ENCODE data around the gene ZFYVE28.
"Not testable (repeated sequence)": the region's sequence is repeated elsewhere in the genome, so short reads cannot be mapped to it uniquely, and the experiment has no call there.

Gene ZFYVE28

DNA sequence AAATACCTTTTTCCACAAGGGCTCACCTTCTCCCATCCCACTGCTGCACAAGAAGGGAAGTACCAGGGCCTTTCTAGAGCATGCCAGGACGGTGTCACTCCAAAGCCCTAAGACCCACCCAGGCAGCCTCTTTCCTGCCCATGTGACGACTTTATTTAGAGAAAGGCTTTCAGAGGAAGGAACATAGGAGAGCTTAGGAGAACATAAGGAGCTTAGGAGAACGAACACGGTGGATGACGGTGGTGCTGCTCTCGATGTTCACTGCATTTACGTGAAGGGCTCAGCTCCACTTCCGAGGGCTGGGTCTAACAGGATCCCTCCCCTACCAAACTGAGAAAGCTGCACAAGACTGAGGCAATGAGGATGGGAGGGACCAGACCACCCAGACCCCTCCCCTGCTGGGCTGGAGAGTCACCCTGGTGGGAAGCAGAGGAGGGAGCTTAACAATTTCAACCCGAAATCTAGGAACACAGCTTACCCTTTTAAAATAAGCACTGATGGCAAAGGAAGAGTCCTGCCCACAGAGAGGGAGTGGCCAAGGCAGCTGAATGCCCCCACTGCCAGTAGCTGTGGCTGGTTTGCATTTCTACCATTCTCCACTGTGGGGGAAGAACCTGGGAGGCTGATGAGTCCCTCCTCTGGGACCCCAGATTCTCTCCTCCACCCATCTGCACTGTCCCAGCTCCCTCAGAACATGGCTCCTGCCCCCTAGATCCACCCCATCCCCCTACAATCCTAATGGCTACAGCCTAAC, 29.8 kb downstream of the ZFYVE28 start:
- no peak for DNase-seq

DNA sequence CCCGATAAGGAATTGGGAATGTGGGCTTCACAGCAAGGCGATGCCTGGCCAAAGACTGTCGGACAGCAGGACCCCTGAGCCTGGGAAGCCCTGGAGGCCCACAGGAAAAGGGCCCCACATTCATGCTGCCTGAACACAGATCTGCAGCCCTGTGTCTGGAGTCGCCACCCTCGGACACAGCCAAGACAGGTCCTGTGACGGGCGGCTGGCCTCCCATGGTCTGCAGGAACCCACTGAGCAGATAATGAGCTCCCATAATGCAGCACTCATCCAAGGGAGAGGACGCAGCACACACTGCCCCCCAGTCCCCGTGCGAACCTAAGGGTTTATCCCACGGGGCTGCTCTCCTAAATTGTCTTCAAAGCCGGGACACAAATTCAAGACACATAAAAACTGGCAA, 30.6 kb downstream of the ZFYVE28 start:
- DNase-seq: no peak

DNA sequence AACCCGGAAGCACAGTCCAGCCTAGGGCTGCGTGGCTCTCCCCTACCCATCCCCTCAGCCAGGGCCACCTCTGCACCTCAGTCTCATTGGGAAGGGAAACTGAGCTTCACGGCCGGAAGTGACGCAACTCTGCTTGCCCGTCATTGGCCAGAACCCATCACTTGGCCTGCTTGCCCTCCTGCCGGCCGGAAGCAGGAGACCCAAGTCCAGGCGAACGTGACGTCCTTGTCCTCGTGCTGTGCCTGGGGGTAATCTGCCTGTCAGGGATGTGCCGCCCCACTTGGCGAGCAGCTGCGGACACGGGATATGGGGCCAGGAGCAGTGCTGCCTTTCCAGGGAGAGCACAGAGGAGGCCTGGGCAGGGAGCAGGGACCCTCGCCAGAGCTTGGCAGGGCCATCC, 31.2 kb downstream of the ZFYVE28 start:
- no peak for DNase-seq

DNA sequence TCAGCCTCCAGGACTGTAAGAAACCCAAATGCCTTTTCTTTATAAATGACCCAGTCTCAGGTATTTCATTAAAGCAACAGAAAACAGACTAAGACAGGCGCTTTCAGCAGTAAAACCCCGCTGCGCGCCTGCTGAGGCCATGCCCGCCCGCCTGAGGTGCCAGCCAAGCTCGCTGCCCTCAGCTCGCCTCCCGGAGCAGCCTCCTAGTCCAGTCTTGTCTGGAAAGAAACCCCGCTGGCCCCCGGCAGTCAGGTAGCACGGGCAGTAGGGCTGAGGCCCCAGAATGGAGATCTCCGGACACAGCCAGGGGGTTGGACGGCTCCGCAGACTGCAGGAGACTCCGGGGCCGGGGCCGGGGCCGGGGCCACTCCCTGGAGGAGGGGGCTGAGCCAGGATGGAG, 31.7 kb downstream of the ZFYVE28 start:
- DNase-seq: no peak

DNA sequence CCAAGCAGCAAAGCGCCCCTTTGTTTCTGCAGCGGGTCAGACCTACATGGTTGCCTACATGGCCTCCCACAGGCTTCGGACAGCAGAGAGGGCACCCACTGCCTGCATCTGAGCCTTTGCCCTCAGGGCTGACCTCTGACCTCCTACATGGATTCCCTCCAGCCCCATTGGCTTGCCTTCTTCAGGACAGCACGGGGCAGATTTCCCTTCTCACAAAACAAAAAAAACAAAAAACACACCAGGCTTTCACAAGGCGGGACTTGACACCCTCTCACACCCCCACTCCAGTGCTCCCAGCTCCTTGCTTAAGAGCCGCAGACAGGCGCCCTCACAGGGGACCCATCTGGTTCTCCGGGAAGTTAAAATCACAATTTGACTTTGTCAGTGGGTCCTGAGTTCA, 32.9 kb downstream of the ZFYVE28 start:
- no peak for DNase-seq

DNA sequence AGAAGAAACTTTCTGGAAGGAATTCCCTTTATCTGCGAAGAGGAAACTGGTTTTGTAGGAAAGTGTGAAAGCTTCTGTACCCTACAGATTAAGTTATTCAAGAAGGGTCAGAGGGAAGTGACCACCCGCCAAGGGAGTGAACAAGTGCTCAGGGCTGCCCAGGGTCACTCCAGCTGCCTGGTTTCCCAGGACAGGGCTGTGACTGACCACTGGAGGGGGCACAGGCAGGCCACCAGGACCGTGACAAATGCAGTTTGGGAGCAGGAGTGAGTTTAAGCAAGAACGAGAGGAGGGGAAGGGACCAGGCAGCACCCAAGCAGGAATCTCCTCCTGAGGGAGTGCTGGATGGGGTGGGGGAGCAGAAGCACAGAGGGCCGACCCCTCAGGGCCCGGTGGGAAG, 34.2 kb downstream of the ZFYVE28 start:
- no peak for DNase-seq

DNA sequence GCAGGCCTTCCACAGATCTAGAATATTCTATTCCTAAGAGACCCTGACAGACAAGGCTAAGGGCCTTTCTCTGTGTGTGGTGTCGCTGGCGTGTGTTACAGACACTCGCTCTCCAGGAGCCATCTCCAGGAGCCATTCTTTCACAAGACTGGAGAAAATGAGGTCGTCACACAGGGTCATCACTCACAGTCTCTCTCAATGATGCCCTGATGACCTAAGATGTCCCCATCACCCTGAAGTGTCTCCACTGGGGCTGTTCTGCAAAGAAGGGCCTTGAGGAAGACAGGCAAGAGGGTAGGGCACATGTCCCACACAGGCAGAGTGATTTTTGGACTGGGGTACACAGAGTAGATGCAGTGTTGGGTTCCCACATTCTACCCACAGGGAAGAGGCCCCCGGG, 34.7 kb downstream of the ZFYVE28 start:
- DNase-seq: no peak

DNA sequence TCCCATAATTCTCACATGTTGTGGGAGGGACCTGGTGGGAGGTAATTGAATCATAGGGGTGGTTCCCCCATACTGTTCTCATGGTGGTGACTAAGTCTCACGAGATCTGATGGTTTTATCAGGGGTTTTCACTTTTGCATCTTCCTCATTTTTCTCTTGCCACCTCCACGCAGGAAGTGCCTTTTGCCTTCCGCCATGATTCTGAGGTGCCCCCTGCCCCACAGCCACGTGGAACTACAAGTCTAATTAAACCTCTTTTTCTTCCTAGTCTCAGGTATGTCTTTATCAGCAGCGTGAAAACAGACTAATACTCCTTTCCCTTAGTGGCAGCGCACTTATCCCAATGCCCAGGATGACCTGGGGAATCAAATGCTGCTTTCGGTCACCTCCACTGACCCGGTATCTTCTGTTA, 35.2 kb downstream of the ZFYVE28 start:
- DNase-seq: not testable (repeated sequence)

DNA sequence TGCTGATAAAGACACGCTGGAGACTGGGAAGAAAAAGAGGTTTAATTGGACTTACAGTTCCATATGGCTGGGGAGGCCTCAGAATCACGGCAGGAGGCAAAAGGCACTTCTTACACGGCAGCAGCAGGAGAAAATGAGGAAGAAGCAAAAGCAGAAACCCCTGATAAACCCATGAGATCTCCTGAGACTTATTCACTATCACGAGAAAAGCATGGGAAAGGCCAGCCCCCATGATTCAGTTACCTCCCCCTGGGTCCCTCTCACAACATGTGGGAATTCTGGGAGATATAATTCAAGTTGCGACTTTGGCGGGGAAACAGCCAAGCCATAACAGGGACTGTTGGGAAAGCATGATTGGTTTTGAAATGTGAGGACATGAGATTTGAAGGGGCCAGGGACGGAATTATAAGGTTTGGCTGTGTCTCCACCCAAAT, 35.7 kb downstream of the ZFYVE28 start:
- not testable (repeated sequence) for DNase-seq

DNA sequence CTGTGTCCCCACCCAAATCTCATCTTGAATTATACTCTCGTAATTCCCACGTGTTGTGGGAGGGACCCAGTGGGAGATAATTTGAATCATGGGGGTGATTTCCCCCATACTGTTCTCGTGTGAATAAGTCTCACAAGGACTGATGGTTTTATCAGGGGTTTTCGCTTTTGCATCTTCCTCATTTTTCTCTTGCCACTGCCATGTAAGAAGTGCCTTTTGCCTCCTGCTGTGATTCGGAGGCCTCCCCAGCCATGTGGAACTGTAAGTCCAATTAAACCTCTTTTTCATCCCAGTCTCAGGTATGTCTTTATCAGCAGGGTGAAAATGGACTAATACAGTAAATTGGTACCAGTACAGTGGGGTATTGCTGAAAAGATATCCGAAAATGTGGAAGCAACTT, 37.9 kb downstream of the ZFYVE28 start:
- DNase-seq: not testable (repeated sequence)

DNA sequence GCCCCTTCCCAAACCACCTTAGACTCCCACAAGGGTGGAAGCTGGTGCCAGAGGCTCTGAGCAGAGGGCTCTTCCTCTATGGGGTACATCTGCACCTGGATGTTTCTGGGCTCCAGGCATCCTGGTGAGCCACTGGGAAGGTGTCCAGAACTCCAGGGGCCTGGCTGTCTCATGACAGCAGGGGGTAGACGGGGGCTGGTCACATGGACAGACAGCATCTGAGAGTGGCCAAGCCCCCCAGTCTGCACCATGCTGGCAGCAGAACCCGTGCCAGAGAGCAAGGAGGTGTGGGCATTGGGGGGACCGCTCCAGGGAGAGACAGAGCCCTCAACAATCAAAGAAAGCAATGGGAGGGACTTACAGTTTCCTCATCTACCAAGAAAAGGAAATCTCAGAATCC, 39.5 kb downstream of the ZFYVE28 start:
- no peak for DNase-seq

DNA sequence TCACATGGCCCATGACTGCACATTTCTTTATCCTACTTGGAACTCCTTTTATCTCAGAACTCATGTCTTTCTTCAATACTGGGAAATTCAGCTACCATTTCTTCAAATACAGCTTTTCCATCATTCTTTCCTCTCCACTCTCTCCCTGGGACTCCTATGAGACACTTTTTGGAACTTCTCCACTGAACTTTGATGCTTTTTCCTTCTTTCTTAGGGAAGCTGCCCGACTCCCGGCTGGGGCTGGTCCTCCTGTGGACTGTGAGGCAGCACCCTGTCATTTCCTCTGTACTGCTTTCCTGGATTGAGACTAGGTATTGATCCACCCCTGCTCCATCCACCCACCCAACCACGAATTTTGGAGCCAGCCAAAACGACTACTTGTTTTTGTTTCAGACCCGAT, 40.0 kb downstream of the ZFYVE28 start:
- DNase-seq: no peak

DNA sequence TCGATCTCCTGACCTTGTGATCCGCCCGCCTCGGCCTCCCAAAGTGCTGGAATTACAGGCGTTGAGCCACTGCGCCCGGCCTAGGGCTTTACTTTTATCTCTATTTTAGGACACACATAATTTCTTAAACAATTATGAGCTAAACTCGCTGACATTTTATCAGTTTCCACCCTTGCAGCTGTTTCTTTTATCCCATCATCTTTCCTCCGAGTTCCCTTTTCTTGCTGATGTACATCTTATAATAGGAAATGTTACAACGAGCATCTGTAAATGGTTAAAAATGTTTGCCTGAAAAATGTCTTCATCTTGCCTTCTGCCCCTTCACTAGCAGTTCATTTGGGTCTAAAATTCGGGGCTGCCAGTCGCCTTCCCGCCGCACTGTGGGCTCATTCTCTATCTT, 41.2 kb downstream of the ZFYVE28 start:
- DNase-seq: no peak

DNA sequence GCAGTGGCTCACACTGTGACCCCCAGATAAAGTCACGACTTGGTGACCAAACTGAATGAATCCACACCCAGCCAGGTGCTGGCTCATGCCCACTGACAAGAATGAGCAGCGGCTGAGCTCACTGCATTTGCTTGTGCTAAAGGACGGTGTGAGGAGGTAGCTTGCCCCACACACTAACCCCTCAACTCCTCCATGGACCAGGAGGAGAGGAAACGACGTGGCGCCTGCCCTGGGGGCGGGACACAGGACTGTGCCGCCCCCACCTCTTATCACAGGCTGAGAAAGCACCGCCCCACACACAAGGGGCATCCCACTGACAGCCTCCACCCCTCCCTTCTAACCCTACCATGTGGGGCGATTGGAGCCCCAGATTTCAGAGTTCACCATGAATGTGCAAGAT, 43.0 kb downstream of the ZFYVE28 start:
- no peak for DNase-seq

DNA sequence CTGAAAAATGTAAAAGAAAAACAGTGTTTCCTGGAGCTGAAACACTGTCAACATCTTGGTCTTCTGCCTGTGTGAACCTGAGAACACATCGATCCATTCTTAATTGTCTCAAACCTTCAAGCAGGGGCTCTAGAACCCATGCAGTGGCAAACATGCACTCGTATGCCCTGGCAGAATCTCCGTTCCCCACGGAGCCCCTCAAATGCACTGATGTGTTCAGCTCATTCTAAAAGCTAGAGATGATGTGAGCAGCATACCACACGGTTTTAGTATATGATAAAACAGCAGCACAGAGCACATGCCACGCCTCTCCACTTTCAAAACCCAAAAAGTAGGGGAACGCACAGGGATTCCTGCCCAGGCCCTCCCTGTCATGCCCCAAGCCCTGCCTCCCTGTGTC, 44.9 kb downstream of the ZFYVE28 start:
- no peak for DNase-seq

DNA sequence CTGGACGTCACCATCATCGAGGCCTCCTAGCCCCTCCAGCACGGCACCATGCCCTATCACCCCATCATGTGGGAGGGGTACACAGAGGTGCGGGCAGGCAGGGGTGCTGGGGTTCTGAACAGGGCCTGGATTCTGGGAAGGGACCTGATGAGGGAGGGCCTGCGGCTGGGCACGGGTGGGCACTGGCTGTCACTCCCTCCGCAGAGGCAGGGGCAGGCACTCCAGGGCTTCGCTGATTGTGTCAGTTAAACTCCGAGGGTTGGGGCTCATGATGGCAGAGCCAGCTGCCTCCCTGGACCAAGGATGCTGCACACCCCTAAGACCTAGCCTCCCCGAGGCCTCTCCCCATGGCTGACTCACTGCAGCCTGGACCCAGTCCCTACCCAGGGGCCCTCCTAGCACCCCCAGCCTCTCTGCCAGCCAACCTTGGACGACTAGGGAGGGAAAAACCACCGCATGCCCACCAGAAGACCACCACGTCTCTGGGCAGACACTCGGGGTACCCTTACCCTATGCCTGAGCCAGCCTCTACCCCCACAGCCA, 45.9 kb downstream of the ZFYVE28 start:
- DNase-seq: no peak

DNA sequence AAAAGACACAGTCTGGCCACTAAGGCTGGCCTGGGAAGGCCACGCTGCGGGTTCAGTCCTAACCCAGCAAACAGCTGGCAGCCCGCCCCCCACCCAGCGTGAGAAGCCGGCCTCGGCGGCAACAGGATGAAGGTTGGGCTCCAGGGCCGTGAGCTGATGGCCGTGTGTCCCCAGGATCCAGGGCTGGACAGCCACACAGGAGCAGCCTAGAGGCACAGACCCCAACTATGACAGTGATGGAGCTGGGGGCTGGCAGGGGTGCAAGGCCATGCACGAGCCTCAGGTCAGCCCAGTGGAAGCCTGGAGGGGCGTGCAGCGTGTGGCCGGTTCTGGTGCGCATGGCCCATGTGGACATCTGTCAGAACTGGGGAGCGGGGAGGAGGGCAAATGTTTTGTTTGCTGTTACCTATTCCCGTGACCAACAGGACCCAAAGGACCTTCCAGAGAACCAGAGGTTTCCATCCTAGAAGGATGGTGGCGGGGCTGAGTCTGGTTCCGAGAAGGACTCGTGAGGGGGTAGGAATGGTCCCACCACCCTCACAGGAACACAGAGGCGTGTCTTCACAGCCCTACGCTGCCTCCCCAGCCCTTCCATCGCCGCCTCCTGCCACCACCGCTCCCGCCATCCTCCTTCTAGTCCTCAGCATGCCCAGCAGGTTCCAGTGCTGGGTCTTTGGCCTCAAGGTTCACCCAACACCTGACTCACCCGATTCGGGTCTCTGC, 46.5 kb downstream of the ZFYVE28 start:
- DNase-seq: no peak

DNA sequence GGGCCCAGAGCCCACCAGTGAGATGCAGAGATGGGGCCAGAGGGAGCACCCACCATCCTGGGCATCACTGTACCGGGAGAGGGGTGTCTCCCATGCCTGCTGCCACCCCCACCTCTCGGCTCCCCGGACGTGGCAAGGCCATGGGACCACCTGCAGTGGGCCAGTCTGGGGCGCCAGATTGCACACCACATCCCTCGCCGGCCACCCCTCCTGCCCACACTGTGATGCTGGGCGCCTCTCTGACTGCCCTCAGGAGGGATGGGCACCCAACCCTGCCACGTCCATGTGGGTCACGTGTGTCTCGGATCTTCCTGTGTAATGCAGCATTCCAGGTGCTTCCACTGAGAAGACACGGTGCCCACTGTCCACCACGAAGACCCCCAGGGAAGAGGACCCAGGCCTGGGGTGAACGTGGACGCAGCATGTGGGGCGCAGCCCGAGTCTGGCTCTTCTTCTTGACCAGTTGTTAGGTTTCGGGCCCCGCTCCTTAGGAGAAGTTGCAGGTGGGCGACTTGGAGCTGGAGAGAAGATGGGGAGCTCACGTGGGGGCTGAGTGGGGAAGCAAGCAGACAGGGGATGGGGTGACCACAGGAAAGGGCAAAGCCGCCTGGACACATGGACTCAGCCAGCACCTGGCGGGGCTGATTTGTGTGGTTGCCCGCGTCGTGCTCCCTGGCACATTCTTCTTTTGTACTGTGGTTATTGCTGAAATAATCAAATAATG, 47.7 kb downstream of the ZFYVE28 start:
- no peak for DNase-seq

DNA sequence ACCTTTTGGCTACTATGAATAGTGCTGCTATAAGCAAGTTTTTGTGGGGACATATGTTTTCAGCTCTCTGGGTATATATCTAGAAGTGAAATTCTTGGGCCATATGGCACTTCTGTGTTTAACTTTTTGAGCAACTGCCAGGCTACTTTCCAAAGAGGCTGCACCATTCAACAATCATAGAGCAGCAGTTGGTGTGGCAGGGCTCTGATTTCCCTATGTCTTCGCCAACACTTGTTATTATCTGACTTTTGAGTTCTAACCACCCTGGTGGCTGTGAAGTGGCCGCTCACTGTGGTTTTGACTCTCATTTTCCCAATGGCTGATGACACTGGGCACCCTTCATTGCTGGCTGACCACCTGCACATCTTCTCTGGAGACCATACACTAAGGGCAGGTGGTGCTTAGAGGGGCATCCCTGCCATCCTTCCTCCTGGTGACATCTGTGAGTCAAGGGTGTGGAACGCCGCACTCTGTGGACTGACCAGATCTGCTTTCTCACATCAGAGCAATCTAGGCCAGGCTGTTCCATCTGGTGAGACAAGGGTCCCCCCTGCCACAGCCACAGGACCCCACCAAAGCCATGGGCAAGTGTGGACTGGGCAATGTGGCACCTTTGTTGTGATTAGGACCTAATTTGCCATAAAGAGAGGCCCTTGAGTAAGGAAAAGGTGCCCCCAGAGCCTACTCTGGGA, 49.6 kb downstream of the ZFYVE28 start:
- DNase-seq: no peak

DNA sequence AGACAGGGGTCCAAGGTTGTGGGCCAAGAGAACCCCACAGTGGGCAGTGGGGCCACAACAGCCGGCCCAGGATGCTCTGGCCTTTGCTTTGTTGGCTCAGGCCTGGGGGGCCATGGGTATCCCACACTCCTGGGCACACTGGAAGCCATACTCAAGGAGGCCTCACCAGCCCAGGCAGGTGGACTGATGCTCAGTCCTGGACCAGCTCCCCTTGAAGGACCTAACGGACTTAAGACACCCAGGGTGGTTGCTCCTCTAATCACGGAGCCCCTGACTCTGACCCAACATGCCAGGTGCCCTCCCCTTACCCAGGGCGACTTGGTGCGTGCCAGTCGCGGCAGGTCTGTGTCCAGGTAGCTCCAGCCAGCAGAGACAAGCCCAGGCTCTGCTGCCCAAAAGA, 50.8 kb downstream of the ZFYVE28 start:
- no peak for DNase-seq

DNA sequence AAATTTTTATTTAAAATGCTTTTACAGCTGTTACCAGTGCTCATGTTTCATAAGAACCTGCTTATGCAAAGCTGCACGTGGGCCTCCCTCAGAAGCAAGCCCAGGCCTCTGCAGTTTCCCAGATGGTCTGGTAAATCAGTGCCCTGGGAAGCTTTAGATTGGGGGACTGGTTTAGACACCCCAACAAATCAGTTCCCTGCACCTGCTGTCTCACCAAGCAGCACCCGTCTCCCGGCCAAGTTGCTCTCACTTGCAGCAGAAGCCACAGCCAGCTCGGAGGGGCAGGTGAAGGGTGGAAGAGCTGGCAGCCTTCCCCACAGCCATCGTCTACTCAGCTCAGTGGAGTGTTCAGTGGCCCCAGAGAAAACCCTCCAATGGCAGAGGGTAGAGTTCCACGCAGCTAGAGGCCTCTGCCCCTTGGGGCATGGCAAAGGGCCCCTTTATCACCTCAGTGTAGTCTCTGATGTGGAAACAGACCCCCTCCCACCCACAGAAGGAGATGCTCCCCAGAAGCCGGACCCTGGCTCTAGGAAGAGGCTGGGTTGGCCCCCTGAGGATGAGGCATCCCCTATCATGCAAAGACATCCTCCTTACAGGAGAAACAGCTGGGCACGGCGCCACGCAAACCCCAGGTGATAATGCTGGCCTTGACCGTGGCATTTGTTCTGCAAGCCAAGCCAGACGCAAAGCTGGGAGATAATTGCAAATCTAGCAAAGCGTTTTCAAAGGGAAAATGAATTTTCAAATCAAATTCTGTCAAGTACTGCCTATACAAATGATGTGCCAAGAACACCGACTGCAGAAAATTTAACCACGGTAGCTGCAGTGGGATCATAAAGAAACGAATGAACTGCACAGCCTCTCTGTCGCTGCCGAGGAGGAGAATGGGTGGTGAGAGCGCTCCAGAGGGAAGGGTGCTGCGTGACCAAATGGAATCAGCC, 51.9 kb downstream of the ZFYVE28 start:
- peak; percentile 19 for DNase-seq

DNA sequence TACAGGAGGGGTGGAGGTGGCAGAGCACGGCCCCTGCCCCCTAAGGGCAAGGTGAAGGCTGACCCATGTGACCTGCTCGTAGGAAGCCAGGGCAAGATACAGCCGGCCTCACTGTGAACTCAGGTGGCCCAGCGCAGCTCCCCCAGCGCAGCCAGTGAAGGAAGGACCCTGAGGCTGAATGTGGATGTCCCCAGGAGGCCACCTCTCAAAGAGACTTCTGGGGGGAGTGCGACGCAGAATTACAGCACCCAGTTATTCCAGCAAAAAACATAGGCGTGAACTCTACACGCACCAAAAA, 52.6 kb downstream of the ZFYVE28 start:
- DNase-seq: no peak
